Fibroblast of the aortic adventitia (primary cell): Measurements from ENCODE around the gene CCL23. TPM values are rescaled to one million over a fixed set of nuclear protein-coding genes. Genes with fewer than 3 reads are reported as not detected.

Experiments
- total RNA-seq: library from RNA; depleted of rRNA; stranded (reverse); fragments of >200 nt; gene quantifications from 2 replicates; pipeline ENCODE4 v1.2.3, GENCODE V29; 2012; ENCODE audit warnings: low replicate concordance

The CCL23 gene
- total RNA-seq, 1 donor = not detected

Other genes starting within 250 kb of the CCL23 start
- gene MMP28, start 222.3 kb downstream of the CCL23 start, total RNA-seq = 0.09 TPM in 1 of 2 replicates, not detected in the other
- 34.7 and 74.3 TPM in 2 replicates for gene TAF15, start 208.5 kb downstream of the CCL23 start, total RNA-seq
- gene HEATR9, start 149.1 kb downstream of the CCL23 start, total RNA-seq = 0.09 TPM in 1 of 2 replicates, not detected in the other
- not detected in 2 replicates for gene CCL5, start 137.6 kb downstream of the CCL23 start, total RNA-seq
- 0.45 TPM in 1 of 2 replicates, not detected in the other for gene RDM1, start 87.2 kb downstream of the CCL23 start, total RNA-seq
- gene LYZL6, start 74.3 kb downstream of the CCL23 start, total RNA-seq = not detected in 2 replicates
- not detected in 2 replicates for gene CCL16, start 36.5 kb downstream of the CCL23 start, total RNA-seq
- not detected in 2 replicates for gene CCL14, start 31.2 kb downstream of the CCL23 start, total RNA-seq
- gene CCL15, start 16.4 kb downstream of the CCL23 start, total RNA-seq = not detected in 2 replicates
- gene CCL18, start 46.3 kb upstream of the CCL23 start, total RNA-seq = not detected in 2 replicates
- gene CCL3, start 72.2 kb upstream of the CCL23 start, total RNA-seq = 0.18 TPM in 1 of 2 replicates, not detected in the other
- gene CCL4, start 85.9 kb upstream of the CCL23 start, total RNA-seq = not detected in 2 replicates
- gene TBC1D3B, start 158.7 kb upstream of the CCL23 start, total RNA-seq = 0.36 and 3.5 TPM in 2 replicates
- not detected in 2 replicates for gene CCL3L1, start 178.8 kb upstream of the CCL23 start, total RNA-seq
- gene CCL4L2, start 193.1 kb upstream of the CCL23 start, total RNA-seq = not detected in 2 replicates
- gene TBC1D3I, start 246.6 kb upstream of the CCL23 start, total RNA-seq = 0.09 TPM in 1 of 2 replicates, not detected in the other